Heart left ventricle (tissue), 16 donors: ENCODE data around the gene DDX60. TPM values are rescaled to one million over a fixed set of nuclear protein-coding genes. Genes with fewer than 3 reads are reported as not detected.

ENCODE experiments used
- ATAC-seq, 4 donors: fragments of 200-7000 bp; cut with Tn5 transposase; one replicate each; pipeline ENCODE4 v1.9.1; 2020 to 2022; ENCODE audit warnings: moderate library complexity in 4 of 4, mild to moderate bottlenecking in 3 of 4, moderate number of reproducible peaks in 1 of 4
- DNase-seq, 5 donors: peaks; one replicate each; pipeline ENCODE4 v3.0.0-alpha.2; 2020
- H3K27ac ChIP-seq, 12 donors: fragments of 200-600 bp; sonication (generic) in 4 of 12; one replicate each; pipeline versions ENCODE4 v1.5.0 to v1.8.0; 2016 to 2022; ENCODE audit warnings: mild to moderate bottlenecking in 2 of 12
- H3K27me3 ChIP-seq, 9 donors: fragments of 200-600 bp; sonication (generic) in 2 of 9; one replicate each; pipeline versions ENCODE4 v1.5.1 to v1.8.0; 2016 to 2022; ENCODE audit warnings: mild to moderate bottlenecking in 3 of 9
- H3K36me3 ChIP-seq, 9 donors: fragments of 200-600 bp; sonication (generic) in 2 of 9; one replicate each; pipeline versions ENCODE4 v1.5.0 to v1.8.0; 2018 to 2022; ENCODE audit warnings: mild to moderate bottlenecking in 2 of 9
- H3K4me1 ChIP-seq, 12 donors: fragments of 200-600 bp; sonication (generic) in 4 of 12; one replicate each; pipeline versions ENCODE4 v1.5.0 to v1.8.0; 2016 to 2022; ENCODE audit warnings: mild to moderate bottlenecking in 3 of 12
- H3K4me3 ChIP-seq, 12 donors: fragments of 200-600 bp; sonication (generic) in 4 of 12; one replicate each; pipeline versions ENCODE4 v1.5.0 to v1.8.0; 2017 to 2022; ENCODE audit warnings: mild to moderate bottlenecking in 9 of 12, moderate library complexity in 4 of 12
- H3K9me3 ChIP-seq, 12 donors: fragments of 200-600 bp; sonication (generic) in 4 of 12; one replicate each; pipeline versions ENCODE4 v1.5.0 to v1.8.0; 2016 to 2022; ENCODE audit warnings: mild to moderate bottlenecking in 1 of 12
- POLR2A ChIP-seq, 2 donors: fragments of 450-650 bp; IDR thresholded peaks; one replicate each; pipeline ENCODE4 v1.6.1; 2017; ENCODE audit warnings: antibody characterized with exemption in 2 of 2, mild to moderate bottlenecking in 2 of 2, moderate library complexity in 2 of 2
- WGBS, 4 donors: extraction: QIAGEN DNeasy Blood & Tissue Kit in 2 of 4; methylation state at CpG; one replicate each; pipeline versions ENCODE4 v1.1.5 to v1.1.7; 2013 to 2018; 5-methylcytosine and 5-hydroxymethylcytosine counted together
- intact Hi-C, 10 donors: fragments of 100-400 bp; cut with DNase I; formaldehyde crosslinking; loops; one replicate each; pipeline versions ENCODE4 v1.11.1 to v1.14.2; 2022
- polyA plus RNA-seq, 2 donors: library from polyadenylated mRNA; stranded (reverse); fragments of 200-250 nt; gene quantifications; one replicate each; pipeline ENCODE4 v1.2.3, GENCODE V29; 2013
- total RNA-seq, 9 donors: library from RNA; depleted of rRNA in 2 of 9; stranded (reverse); fragments of >200 nt in 2 of 9; fragmentation: NEBNext Ultra II Directional in 3 of 9; extraction: Animal tissue kit (Norgen Biotek cat#: 25700) in 3 of 9; gene quantifications; one replicate each; pipeline versions ENCODE4 v1.1.0 to v1.2.4, GENCODE V29; 2016 to 2023
- TF ChIP-seq, protein P1 (sequence below), 12 donors: fragments of 200-600 bp; sonication (generic) in 4 of 12; IDR thresholded peaks; one replicate each; pipeline versions ENCODE4 v1.5.0 to v1.8.0; 2018 to 2022; ENCODE audit warnings: antibody characterized with exemption in 12 of 12, mild to moderate bottlenecking in 5 of 12
- donor health status: ischemic (EF 13 %, LVEDD 7.1; RV severe dilation, severe dysfunction).
- donor health status: healthy with polysubstance abuse.
- donor health status: DM: no; HTN: yes; CAD: no.
- donor health status: DM: no; HTN: no; CAD: no.
- donor health status: ischemic (EF 25% LVEDD 6.9; RV normal size, moderate dysfunction).
- donor health status: ischemic (EF 25% LVEDD 5.7; RV mildly dilated, moderate dysfunction).
- donor health status: healthy.
- donor health status: DM: yes; HTN: yes; CAD: no.
- donor health status: ischemic (EF 35%, LVEDD 5.7; RV mildly dilated, moderate dysfunction).
- donor health status: nonischemic (EF 11% LVEDD 7.7; RV severe dilation, severe dysfunction).
- donor health status: DM: yes; HTN: yes; CAD: no.
- donor health status: PGD.
- donor health status: ischemic (EF 29% LVEDD 5.4; RV normal size, mild dysfunction).
- donor health status: nonischemic (EF 23%, LVEDD 6.1; RV moderate dilation, normal function).

The DDX60 gene
- total and polyA plus RNA-seq, 11 donors = 1.4 to 27.2 (median 8.7) TPM

DNA sequence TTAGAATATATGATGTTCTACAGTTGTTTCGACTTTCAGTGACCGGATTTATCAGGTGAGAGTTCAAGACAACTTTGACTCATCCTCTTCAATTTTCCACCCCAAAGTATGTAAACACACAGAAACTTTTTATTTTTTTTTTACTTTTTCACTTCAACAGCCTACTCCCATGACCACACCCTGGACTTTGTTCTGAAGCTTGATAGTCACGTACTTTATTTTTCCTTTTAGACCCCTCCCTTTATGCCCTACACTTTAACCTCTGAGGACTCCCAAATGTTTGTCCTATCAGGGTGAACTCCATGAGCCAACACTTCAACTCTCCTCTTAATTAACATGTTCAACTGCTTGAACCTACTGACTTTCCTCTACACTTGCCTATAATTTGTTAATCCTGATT is 2.5 kb upstream of the DDX60 start:
- ATAC-seq (no peak), DNase-seq (no peak)
- Histone ChIP-seq H3K4me1 (peaks cover 0 to 24% (median 11%) of the 10 kb centered on the region in 12 donors), H3K9me3 (no peaks in the 10 kb centered on the region), H3K27me3 (no peaks in the 10 kb centered on the region), H3K36me3 (no peaks in the 10 kb centered on the region), H3K4me3 (no peak overlapping the region), H3K27ac (no peak overlapping the region)
- WGBS, 4 donors = 78 to 89% (median 84%) methylated on average over 3 of the region's 3 CpGs
- TF ChIP-seq POLR2A (IDR thresholded peaks at IDR 0.05) = no peak
- TF ChIP-seq, protein P1, sequence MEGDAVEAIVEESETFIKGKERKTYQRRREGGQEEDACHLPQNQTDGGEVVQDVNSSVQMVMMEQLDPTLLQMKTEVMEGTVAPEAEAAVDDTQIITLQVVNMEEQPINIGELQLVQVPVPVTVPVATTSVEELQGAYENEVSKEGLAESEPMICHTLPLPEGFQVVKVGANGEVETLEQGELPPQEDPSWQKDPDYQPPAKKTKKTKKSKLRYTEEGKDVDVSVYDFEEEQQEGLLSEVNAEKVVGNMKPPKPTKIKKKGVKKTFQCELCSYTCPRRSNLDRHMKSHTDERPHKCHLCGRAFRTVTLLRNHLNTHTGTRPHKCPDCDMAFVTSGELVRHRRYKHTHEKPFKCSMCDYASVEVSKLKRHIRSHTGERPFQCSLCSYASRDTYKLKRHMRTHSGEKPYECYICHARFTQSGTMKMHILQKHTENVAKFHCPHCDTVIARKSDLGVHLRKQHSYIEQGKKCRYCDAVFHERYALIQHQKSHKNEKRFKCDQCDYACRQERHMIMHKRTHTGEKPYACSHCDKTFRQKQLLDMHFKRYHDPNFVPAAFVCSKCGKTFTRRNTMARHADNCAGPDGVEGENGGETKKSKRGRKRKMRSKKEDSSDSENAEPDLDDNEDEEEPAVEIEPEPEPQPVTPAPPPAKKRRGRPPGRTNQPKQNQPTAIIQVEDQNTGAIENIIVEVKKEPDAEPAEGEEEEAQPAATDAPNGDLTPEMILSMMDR (IDR thresholded peaks at IDR 0.05) = no peak
- intact Hi-C loops = loop anchor here in 2 of 10 donors (5.0 to 10.0 kb wide), 2 partner anchors 86 to 154 kb away; no protein-coding TSS in a partner anchor

GRCh38 chr4:168319486-168320019 is 1.0 kb upstream of the DDX60 start:
- peak overlapping the region in 10 of 12 donors; percentile 17 to 99 (median 98) for H3K27ac ChIP-seq
- H3K27me3 ChIP-seq = no peaks in the 10 kb centered on the region
- ATAC-seq = no peak
- H3K4me3 ChIP-seq = peak overlapping the region in 9 of 12 donors; percentile 68 to 91 (median 81)
- TF ChIP-seq, protein P1 (IDR thresholded peaks at IDR 0.05) = no peak
- no peak for TF ChIP-seq POLR2A (IDR thresholded peaks at IDR 0.05)
- H3K9me3 ChIP-seq = no peaks in the 10 kb centered on the region
- peaks cover 0 to 24% (median 11%) of the 10 kb centered on the region in 12 donors for H3K4me1 ChIP-seq
- H3K36me3 ChIP-seq = no peaks in the 10 kb centered on the region
- no peak for DNase-seq
- 57 to 67% (median 60%) methylated on average over 3 of the region's 3 CpGs for whole genome bisulfite sequencing, 4 donors
- intact Hi-C loops = loop anchor here in 6 of 10 donors (2.0 to 10.0 kb wide), 7 partner anchors 88 to 165 kb away; partner anchors contain the start of gene DDX60L (in 3 of the 6)

GRCh38 chr4:168317621-168318020 is 931 bp downstream of the DDX60 start:
- no peaks in the 10 kb centered on the region for H3K36me3 ChIP-seq
- peak overlapping the region in 11 of 12 donors; percentile 66 to 91 (median 78) for H3K4me3 ChIP-seq
- TF ChIP-seq, protein P1 (IDR thresholded peaks at IDR 0.05) = no peak
- TF ChIP-seq POLR2A (IDR thresholded peaks at IDR 0.05) = no peak
- 69 to 74% (median 70%) methylated on average over 4 of the region's 4 CpGs for WGBS, 4 donors
- intact Hi-C loops = loop anchor here in 5 of 10 donors (2.0 to 10.0 kb wide), 6 partner anchors 90 to 167 kb away; partner anchors contain the start of gene DDX60L (in 3 of the 5)
- H3K4me1 ChIP-seq = peaks cover 0 to 24% (median 11%) of the 10 kb centered on the region in 12 donors
- no peak for DNase-seq
- H3K27ac ChIP-seq = peak overlapping the region; percentile 91 to 99 (median 97)
- no peaks in the 10 kb centered on the region for H3K9me3 ChIP-seq
- ATAC-seq = no peak
- H3K27me3 ChIP-seq = no peaks in the 10 kb centered on the region

- DNase-seq (no peak), ATAC-seq (peak in 3 of 4 donors; percentile 48 to 72 (median 68))
- Histone ChIP-seq H3K27me3 (no peaks in the 10 kb centered on the region), H3K9me3 (no peaks in the 10 kb centered on the region), H3K4me1 (peaks cover 0 to 20% (median 7%) of the 10 kb centered on the region in 12 donors), H3K36me3 (peaks cover 0 to 65% (median 50%) of the 10 kb centered on the region in 9 donors), H3K27ac (peak overlapping the region in 3 of 12 donors; percentile 7 to 36 (median 17)), H3K4me3 (no peak overlapping the region)
- intact Hi-C loops = loop anchor here in 1 of 10 donors (10.0 kb wide), 1 partner anchor 175 kb away; the partner anchor contains the start of gene DDX60L
- TF ChIP-seq, protein P1 (IDR thresholded peaks at IDR 0.05) = no peak
- no peak for TF ChIP-seq POLR2A (IDR thresholded peaks at IDR 0.05)
- 7 to 19% (median 11%) methylated on average over 2 of the region's 2 CpGs for WGBS, 4 donors
Observed at GRCh38 chr4:168309781-168310180, 8.8 kb downstream of the DDX60 start.
